HepG2 (cell line): ENCODE measurements around the gene DHRS4L2. TPM values are rescaled to one million over a fixed set of nuclear protein-coding genes. Genes with fewer than 3 reads are reported as not detected.
A peak's percentile ranks its signal among the peaks of the same experiment; 100 is the strongest.

ENCODE experiments used
- ARHGAP35 ChIP-seq: sonication (generic); formaldehyde crosslinking; IDR thresholded peaks from 2 replicates; pipeline ENCODE4 v1.9.0; 2022; ENCODE audit warnings: mild to moderate bottlenecking, inconsistent platforms, moderate library complexity, missing genetic modification reagents, borderline replicate concordance
- BRD4 ChIP-seq: sonication (generic); formaldehyde crosslinking; IDR thresholded peaks from 2 replicates; pipeline ENCODE4 v1.4.0; 2020; ENCODE audit warnings: missing genetic modification reagents
- CEBPG ChIP-seq: IDR thresholded peaks from 2 replicates; pipeline ENCODE4 v1.6.1; 2016
- E2F1 ChIP-seq: sonication (generic); formaldehyde crosslinking; IDR thresholded peaks from 2 replicates; pipeline ENCODE4 v1.5.0; 2020; ENCODE audit warnings: missing genetic modification reagents
- FOXC1 ChIP-seq: sonication (generic); formaldehyde crosslinking; IDR thresholded peaks from 2 replicates; pipeline ENCODE4 v1.8.0; 2022; ENCODE audit warnings: mild to moderate bottlenecking, missing genetic modification reagents, borderline replicate concordance
- JUN ChIP-seq: sonication (generic); formaldehyde crosslinking; IDR thresholded peaks from 2 replicates; pipeline ENCODE4 v1.4.0; 2020; ENCODE audit warnings: mild to moderate bottlenecking, missing genetic modification reagents
- KDM5B ChIP-seq: sonication (generic); formaldehyde crosslinking; IDR thresholded peaks from 2 replicates; pipeline ENCODE4 v1.4.0; 2020; ENCODE audit warnings: missing genetic modification reagents, mild to moderate bottlenecking, borderline replicate concordance
- MLLT10 ChIP-seq: sonication (generic); formaldehyde crosslinking; IDR thresholded peaks from 2 replicates; pipeline ENCODE4 v1.4.0; 2020; ENCODE audit warnings: missing genetic modification reagents
- MYPOP ChIP-seq: sonication (generic); formaldehyde crosslinking; IDR thresholded peaks from 2 replicates; pipeline ENCODE4 v1.8.1; 2023; ENCODE audit warnings: mild to moderate bottlenecking, moderate library complexity, missing genetic modification reagents
- NFAT5 ChIP-seq: sonication (generic); formaldehyde crosslinking; IDR thresholded peaks from 2 replicates; pipeline ENCODE4 v1.4.0; 2020; ENCODE audit warnings: missing genetic modification reagents
- NFRKB ChIP-seq: fragments of 450-650 bp; IDR thresholded peaks from 2 replicates; pipeline ENCODE4 v1.6.1; 2017
- THRA ChIP-seq: sonication (generic); formaldehyde crosslinking; IDR thresholded peaks from 2 replicates; pipeline ENCODE4 v1.4.0; 2020; ENCODE audit warnings: missing genetic modification reagents, borderline replicate concordance
- ZBTB39 ChIP-seq: sonication (generic); formaldehyde crosslinking; IDR thresholded peaks from 2 replicates; pipeline ENCODE4 v1.5.0; 2020; ENCODE audit warnings: missing genetic modification reagents
- ZBTB7A ChIP-seq: sonication (generic); formaldehyde crosslinking; IDR thresholded peaks from 2 replicates; pipeline ENCODE4 v1.8.0; 2022; ENCODE audit warnings: mild to moderate bottlenecking, missing genetic modification reagents
- ZNF224 ChIP-seq: sonication (generic); formaldehyde crosslinking; IDR thresholded peaks from 2 replicates; pipeline ENCODE4 v1.5.0; 2020; ENCODE audit warnings: mild to moderate bottlenecking, missing genetic modification reagents
- ZNF317 ChIP-seq: sonication (generic); formaldehyde crosslinking; IDR thresholded peaks from 2 replicates; pipeline ENCODE4 v1.5.0; 2020; ENCODE audit warnings: mild to moderate bottlenecking, missing genetic modification reagents
- ZNF547 ChIP-seq: sonication (generic); formaldehyde crosslinking; IDR thresholded peaks from 2 replicates; pipeline ENCODE4 v1.5.1; 2020; ENCODE audit warnings: mild to moderate bottlenecking, missing genetic modification reagents
- ZNF777 ChIP-seq: sonication (generic); formaldehyde crosslinking; IDR thresholded peaks from 2 replicates; pipeline ENCODE4 v1.4.0; 2020; ENCODE audit warnings: missing genetic modification reagents
- polyA plus RNA-seq, 8 experiments: library from polyadenylated mRNA; depleted of rRNA in 3 of 8; stranded (reverse) in 7 of 8; unstranded in 1 of 8; fragments of >200 nt; fragmentation: Illumina TruSeq in 4 of 8; extraction: Trizol in 4 of 8; gene quantifications; 2 replicates each; pipeline versions ENCODE4 v1.2.1 to v1.2.3, GENCODE V29; 2011 to 2016; ENCODE audit warnings: low read depth in 4 of 8, missing spikeins in 1 of 8, mixed read lengths in 1 of 8; ENCODE audit not compliant: insufficient read depth in 1 of 8
- total RNA-seq, 5 experiments: library from RNA; depleted of rRNA; stranded (reverse); fragments of >200 nt; fragmentation: Illumina TruSeq; extraction: Trizol; gene quantifications; 2 replicates each; pipeline ENCODE4 v1.2.3, GENCODE V29; 2016; ENCODE audit warnings: low read depth in 1 of 5

The DHRS4L2 gene
- total and polyA plus RNA-seq, 2 of the 13 experiments (the other 11 are each of a cell fraction or from before 2014, with no cell fraction given): 24.7 to 38.2 TPM

GRCh38 chr14:23939607-23940326 is 49.0 kb upstream of the DHRS4L2 start (continued):
- TF ChIP-seq NFAT5: no peak
- peak; percentile 81; the same call in 1 of the 2 replicates for TF ChIP-seq JUN
- TF ChIP-seq ZNF224 (CRISPR knock-in tag): no peak
- no peak for TF ChIP-seq ZNF317
- TF ChIP-seq FOXC1 (CRISPR knock-in tag): no peak
- TF ChIP-seq ZNF547 (CRISPR knock-in tag): 0 out of 2 replicates have a peak, but pooled peaks have one; percentile 58
- no peak for TF ChIP-seq BRD4 (CRISPR knock-in tag)
- no peak for TF ChIP-seq KDM5B (CRISPR knock-in tag)
- TF ChIP-seq MYPOP (CRISPR knock-in tag): no peak
- no peak for TF ChIP-seq ARHGAP35 (CRISPR knock-in tag)
- no peak for TF ChIP-seq MLLT10 (CRISPR knock-in tag)
- TF ChIP-seq CEBPG (CRISPR knock-in tag): peak; percentile 77
- no peak for TF ChIP-seq E2F1 (CRISPR knock-in tag)
- no peak for TF ChIP-seq ZBTB39 (CRISPR knock-in tag)
- TF ChIP-seq ZNF777: no peak
- TF ChIP-seq THRA (CRISPR knock-in tag): peak; percentile 84; the same call in 1 of the 2 replicates
- no peak for TF ChIP-seq NFRKB
- TF ChIP-seq ZBTB7A (CRISPR knock-in tag): 0 out of 2 replicates have a peak, but pooled peaks have one; percentile 16
